ENCODE measurements around the gene ACAP1.
A peak's percentile ranks its signal among the peaks of the same experiment; 100 is the strongest.
"Not testable (repeated sequence)": the region's sequence is repeated elsewhere in the genome, so short reads cannot be mapped to it uniquely, and the experiment has no call there.

ACAP1 gene

DNA sequence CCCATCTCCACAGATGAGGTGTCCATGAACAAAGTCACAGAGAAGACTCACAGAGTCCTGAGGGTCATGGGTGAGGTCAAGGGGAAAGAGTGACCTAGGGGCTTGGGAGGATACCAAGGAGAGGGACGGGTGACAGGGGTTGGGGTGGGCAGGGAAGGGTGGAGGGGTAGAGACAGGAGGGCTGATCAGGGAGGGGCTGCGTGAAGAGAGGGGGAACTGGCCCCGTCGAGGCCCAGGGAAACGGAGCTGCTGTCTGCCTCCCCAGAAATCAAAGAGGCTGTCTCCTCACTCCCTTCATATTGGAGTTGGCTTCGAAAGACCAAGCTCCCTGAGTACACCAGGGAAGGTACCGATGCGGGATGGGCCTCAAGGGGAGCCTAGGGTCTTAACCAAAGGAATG, 19.2 kb downstream of the ACAP1 start:
- DNase-seq (ENCODE audit: low read depth), result no peak

DNA sequence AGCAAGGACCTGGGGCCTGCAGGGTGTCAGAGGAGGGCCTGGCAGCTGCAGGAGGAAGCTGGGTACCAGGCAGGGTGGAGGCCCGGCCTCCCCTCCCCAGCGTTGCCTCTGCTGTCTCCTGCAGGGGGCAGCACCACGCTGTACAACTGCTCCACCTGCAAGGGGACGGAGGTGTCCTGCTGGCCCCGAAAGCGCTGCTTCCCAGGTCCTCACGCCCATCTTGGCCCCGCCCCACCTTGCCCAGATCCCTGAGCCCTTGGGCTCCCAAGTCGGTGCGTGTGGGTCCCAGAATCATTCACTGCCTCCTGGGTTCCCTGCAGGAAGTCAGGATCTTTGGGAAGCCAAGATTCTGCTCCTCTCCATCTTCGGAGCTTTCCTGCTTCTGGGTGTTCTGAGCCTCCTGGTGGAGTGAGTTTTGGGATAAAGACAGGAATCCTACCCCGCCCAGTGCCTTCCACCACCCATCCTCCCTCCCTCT, 19.8 kb downstream of the ACAP1 start:
- peak; percentile 66 for DNase-seq (ENCODE audit: low read depth)

DNA sequence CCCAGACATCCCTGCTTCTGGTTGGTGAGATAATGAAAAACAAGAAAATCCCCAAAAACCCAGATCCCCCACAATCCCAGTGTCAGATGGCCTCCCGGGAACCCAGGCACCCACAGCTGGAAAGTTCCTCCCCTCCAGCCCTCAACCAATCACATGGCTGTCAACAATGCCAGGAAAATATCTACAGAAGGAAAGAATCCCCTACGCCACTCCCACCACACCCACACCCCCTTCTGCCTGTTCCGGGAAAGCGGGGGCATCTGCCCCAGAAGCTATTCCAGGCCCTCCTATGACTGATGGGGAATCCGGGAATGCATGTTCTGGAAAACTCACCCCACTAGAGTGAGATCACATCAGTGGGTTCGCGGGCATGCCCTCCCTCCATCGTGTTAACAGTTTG, 20.4 kb downstream of the ACAP1 start:
- DNase-seq (ENCODE audit: low read depth), result no peak

DNA sequence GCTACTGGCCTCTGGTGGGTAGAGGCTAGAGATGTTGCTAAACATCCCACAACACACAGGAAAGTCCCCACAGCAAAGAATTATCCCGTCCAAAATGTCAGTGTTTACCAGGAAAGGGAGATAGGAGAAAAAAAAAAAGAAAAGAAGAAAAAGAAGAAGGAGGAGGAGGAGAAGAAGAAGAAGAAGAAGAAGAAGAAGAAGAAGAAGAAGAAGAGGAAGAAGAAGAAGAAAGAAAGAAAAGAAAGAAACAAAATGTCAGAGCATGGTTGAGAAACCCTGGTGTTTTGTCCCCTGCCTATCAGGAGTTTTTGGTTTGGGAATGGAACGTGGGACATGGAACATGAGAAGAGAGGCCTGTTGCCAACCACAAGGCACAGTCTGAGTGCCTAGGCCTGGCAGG, 21.1 kb downstream of the ACAP1 start:
- no peak for DNase-seq (ENCODE audit: low read depth)

DNA sequence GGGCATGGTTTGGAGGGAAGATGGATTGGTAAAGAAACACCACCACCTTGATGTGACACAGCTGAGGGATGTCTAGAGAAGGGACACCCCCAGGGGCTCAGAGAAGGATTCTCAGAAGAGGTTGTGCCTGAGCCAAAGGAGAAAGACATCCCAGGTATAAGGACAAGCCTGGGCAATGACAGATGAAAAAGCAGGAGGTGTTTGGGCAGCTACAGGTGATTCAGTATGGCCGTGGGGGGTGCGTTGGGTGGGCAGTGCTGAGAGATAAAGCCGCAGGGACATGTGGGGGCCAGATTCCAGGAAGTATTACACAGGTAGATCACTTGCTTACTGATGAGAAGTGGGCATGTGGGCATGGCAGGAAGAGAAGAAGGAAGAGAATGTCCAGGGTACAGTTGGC, 25.6 kb downstream of the ACAP1 start:
- no peak for DNase-seq (ENCODE audit: low read depth)

DNA sequence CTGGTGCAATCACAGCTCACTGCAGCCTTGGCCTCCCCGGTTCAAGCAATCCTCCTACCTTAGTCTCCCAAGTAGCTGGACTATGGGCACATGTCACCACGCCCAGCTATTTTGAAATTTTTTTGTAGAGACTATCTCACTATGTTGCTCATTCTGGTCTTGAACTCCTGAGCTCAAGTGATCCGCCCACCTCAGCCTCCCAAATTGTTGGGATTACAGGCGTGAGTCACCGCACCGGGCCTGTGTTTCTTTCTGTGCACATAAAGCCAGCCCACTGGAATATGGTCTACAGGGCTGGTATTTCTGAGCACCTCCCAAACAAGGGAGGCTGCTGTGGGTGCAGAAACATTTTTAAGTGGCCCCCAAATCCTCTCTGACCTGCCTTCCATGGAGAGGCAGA, 27.0 kb downstream of the ACAP1 start:
- no peak for DNase-seq (ENCODE audit: low read depth)

DNA sequence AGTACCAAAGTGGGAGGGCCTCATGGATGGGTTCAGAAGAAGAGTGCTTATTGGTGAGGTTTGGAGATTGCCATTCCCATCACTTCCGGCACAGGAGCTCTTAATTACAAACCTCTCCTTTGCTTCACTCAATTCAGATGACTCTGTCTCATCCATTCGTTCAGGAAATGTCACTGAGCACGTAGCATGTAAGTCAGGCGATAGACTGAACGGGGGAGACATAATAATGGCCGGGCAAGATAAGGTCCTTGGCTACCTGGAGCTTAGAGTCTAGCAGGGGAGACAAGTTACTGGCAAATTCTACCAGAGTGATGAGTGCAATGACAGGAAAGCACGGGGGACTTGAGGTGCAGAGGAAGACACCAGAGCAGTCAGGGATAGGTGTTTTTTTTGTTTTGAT, 29.6 kb downstream of the ACAP1 start:
- DNase-seq (ENCODE audit: low read depth), result not testable (repeated sequence)

DNA sequence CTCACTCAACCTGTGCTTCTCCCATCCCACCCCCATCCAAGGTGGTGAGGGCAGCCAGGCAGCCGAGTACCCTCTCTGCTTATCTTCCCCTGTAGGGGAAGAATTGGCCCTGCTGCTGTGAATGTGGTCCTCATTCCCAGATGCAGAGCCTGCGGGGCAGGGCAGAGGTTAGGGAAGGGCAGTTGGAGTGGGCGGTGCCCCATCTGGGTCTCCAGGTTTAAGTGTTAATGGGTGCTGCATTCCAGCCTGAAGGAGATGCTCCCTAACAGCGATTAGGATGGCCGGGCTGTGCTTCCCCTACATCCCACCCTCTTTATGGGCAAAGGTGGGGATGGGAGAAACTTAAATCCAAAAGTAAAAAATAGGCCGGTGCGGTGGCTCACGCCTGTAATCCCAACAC, 30.8 kb downstream of the ACAP1 start:
- DNase-seq (ENCODE audit: low read depth), result no peak

DNA sequence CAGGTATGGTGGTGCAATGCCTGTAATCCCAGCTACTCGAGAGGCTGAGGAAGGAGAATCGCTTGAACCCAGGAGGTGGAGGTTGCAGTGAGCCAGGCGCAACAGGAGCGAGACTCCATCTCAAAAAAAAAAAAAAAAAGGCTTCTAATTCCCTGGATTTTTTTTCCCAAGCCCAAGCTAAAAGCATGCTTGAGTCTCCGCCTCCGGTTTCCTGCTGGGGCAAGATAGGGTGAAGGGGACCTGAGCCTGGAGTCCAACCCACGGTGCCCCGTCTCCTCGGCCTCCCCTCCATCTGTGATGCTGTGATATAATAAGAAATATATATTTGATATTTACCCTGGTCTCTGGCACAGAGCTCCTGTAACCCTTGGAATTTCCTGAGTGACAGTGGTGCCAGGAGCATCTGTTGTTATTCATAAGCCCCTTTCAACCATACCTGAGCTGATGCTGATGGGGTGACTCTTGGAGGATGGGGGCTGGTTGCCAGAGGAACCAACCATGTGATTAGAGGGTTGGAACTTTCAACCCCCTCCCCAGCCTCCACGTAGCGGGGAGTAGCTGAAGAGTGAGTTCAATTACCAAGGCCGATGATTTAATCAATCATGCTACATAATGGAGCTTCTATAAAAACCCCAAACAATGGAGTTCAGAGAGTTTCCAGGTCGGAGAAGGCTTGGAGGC, 31.7 kb downstream of the ACAP1 start:
- DNase-seq (ENCODE audit: low read depth), result no peak

DNA sequence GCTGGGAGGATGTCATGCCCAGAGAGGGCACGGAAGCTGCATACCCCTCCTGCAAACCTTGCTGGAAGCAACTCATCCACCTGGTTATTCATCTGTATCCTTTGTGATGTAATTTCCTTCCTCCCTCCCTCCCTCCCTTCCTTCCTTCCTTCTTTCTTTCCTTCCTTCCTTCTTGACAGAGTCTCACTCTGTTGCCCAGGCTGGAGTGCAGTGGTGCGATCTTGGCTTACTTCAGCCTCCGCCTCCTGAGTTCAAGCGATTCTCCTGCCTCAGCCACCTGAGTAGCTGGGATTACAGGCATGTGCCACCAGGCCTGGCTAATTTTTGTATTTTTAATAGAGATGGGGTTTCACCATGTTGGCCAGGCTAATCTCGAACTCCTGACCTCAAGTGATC, 32.3 kb downstream of the ACAP1 start:
- DNase-seq (ENCODE audit: low read depth), result not testable (repeated sequence)

DNA sequence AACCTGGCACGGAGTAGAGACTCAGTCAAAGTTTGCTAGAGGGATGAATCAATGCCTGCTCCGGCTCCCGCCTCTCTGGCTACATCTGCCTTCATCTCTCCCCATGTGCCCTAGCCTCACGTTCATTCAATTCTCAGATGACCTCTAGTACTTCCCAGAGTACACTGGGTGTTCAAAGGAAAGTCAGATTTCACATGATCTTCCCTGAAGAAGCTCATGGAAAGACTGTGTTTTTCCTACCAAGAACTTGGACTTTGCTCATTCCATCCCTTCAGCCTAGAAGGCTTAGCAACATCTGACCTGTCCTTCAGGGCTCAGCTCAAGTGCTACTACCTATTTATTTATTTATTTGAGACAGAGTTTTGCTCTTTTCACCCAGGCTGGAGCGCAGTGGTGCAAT, 33.5 kb downstream of the ACAP1 start:
- no peak for DNase-seq (ENCODE audit: low read depth)

DNA sequence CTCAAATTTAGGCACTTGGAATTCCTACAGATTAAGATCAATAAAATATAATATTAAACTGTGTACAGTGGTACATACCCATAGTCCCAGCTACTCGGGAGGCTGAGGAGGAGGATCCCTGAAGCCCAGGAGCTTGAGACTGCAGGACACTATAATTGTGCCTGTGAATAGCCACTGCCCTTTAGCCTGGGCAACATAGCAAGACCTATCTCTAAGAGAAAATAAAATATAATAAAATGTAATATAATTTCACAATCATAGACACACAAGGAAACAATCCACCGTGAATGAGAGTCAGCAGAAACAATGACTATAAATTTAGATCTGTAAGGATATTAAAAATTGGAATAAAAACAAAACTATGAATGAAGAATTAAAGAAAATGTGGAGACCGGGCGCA, 34.5 kb downstream of the ACAP1 start:
- DNase-seq (ENCODE audit: low read depth), result no peak

DNA sequence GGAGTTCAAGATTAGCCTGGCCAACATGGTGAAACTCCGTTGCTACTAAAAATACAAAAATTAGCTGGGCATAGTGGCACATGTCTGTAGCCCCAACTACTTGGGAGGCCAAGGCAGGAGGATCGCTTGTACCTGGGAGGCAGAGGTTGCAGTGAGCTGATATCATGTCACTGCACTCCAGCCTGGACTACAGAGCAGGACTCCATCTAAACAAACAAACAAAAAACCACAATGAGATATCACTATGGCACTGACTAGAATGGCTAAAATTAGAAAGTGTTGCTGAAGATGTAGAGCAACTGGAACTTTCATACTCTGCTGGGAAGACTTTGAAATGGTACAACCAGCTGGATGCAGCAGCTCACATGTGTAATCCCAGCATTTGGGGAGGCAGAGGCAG, 38.0 kb downstream of the ACAP1 start:
- no peak for DNase-seq (ENCODE audit: low read depth)

DNA sequence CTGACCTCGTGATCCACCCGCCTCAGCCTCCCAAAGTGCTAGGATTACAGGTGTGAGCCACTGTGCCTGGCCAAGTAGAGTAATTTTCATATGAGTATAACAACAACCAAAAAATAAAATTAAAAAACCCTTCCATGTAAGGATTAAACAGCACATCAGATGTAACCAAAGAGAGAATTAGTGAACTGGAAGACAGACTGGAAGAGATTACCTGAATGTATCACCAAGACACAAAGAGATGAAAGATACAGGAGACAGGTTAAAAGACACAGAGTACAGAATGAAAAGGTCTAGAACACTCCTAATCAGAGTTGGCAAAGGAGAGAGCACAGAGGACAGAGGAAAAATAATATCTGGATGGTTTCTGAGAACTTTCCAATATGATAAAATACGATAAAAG, 42.8 kb downstream of the ACAP1 start:
- no peak for DNase-seq (ENCODE audit: low read depth)

DNA sequence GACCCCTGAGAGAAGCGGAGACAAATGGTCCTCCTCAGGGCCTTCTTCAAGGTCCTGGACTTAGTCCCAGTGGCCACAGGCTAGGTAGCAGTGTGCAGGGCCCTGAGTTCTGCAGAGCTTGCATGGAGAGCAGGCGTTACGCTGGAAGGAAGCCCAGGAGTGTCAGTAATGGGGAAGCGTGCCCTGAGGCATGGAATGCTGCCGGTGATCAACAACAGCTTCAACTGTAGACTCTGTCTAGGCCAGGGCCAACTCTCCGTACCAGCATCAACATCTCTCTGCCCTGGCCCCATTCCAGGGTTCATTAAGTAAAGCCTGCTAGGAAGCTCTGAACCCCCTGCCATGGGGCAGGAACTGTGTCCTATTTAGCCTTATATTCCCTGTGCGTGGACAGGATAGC, 44.0 kb downstream of the ACAP1 start:
- DNase-seq (ENCODE audit: low read depth), result no peak

DNA sequence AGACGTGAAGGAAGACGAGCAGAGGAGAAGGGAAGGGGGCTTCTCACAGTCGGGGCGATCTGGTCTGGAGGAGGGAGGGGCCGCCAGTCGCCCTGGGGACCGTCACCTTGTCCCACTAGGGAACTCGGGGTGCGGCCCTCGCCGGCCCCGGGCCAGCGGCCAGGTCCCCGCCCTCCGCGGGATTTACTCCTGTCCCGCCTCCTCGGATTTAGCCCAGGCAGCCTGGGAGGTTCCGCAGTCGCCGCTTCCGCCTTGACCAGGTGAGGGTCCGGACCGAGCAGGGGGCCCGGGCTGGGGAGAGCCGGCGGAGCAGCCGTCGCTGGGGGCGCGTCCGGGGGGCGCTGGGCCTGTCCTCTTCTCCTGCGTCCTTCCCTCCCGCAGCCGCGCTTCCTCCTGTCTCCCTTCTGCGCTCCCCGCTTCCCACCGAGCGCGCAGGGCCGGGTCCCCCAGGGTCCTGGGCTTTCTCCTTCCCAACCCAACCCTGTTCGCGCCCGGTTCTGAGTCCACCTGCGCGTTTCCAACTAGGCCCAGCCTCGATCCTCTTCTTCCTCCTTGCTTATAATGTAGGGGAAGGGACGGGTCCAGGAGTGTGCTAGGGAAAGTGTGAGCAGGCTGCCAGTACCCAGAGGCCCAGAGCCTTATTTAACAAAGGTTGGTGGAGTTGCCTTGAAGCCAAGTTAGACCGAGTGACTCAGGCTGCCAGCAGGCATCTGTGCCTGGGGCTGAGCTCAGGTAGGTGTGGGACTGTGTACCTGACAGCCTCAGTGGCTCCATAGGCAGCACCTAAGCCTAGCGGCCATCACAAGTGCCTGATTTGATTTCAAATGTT, 44.7 kb downstream of the ACAP1 start, which contains the start of gene TNK1:
Gene TNK1 (plus strand): TSS at position 235 of the 829 bp plus-strand sequence. CDS start 1,838 bp downstream, outside the sequence.
- DNase-seq (ENCODE audit: low read depth), result no peak

DNA sequence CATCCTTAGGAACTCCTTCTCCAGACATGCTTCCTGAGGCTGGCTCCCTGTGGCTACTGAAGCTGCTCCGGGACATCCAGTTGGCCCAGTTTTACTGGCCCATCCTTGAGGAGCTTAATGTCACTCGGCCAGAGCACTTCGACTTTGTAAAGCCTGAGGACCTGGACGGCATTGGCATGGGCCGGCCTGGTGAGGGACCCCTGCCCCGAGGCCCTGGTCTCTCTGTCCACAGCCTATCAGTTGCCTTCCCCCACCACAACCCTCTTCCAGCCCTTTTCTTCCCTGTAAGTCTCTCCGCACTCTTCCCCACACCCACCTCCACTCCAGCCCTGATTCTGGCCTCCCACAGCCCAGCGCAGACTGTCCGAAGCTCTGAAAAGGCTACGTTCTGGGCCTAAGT, 46.6 kb downstream of the ACAP1 start:
- DNase-seq (ENCODE audit: low read depth), result no peak

DNA sequence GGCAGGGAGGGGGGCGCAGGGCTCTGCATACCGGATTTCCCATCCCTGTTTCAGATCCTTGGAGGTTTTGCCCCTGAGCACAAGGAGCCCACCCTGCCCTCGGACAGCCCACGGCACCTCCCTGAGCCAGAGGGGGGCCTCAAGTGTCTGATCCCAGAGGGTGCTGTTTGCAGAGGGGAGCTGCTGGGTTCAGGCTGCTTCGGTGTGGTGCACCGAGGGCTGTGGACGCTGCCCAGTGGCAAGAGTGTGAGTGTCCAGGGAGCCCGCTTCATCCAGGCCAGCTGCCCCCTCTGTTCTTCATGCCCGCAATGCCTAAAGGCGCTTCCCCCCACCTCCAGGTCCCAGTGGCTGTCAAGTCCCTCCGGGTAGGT, 47.0 kb downstream of the ACAP1 start:
- no peak for DNase-seq (ENCODE audit: low read depth)

DNA sequence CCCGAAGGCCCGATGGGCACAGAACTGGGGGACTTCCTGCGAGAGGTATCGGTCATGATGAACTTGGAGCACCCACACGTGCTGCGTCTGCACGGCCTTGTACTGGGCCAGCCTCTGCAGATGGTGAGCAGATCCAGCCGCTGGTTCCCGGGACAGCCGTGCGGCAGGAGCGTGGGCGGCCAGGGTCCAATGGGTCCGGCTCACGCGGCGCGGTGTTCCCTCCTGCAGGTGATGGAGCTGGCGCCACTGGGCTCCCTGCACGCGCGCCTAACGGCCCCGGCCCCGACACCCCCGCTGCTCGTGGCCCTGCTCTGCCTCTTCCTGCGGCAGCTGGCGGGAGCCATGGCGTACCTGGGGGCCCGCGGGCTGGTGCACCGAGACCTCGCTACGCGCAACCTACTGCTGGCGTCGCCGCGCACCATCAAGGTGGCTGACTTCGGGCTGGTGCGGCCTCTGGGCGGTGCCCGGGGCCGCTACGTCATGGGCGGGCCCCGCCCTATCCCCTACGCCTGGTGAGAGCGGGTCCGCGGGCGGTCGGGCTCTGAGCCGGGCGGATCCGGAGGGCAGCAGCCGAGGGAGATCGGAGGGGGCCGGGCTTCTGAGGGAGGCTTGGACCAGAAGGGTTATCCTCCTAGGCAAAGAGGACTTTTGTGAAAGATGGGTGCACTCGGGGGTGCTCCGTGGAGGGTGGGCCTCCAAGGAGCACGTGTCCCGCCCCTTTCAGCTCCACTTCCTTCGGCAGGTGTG, 47.6 kb downstream of the ACAP1 start:
- DNase-seq (ENCODE audit: low read depth), result peak; percentile 42

DNA sequence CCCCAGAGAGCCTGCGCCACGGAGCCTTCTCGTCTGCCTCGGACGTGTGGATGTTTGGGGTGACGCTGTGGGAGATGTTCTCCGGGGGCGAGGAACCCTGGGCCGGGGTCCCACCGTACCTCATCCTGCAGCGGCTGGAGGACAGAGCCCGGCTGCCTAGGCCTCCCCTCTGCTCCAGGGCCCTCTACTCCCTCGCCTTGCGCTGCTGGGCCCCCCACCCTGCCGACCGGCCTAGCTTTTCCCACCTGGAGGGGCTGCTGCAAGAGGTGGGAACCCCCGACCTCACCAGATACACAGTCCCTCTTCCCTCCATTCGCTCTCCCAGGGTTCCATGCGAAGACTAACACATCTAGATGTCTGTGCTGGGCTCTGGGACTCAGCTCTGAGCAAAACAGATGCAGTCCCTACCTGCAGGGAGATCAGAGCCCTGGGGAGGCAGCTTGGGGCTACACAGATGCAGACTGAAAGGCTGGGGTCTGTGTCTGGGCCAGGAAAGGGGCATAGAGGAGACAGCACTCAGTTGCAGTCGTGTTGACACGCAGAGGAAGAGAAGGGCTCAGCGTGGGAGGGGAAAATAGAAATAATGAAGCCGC, 48.3 kb downstream of the ACAP1 start:
- no peak for DNase-seq (ENCODE audit: low read depth)

DNA sequence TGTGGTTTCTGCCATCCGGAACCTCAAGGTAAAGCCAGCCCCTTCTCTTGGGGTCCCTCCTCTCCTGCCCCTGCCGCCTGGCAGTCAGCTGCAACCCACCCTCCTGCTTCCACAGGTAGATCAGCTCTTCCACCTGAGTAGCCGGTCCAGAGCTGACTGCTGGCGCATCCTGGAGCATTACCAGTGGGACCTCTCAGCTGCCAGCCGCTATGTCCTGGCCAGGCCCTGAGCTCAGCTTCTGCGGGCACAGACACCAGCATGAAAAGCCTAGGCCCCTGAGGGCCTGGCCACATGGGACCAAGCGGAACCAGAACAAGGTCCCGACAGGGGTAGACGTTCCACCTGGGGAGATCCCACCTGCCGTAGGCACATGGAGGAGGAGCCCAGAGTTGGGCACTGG, 52.5 kb downstream of the ACAP1 start:
- no peak for DNase-seq (ENCODE audit: low read depth)

All from stimulated activated CD8-positive, alpha-beta memory T cell treated with anti-CD3 and anti-CD28 coated beads, Interleukin-15, amount 100 ng/mL, for 24 hours (primary cell).